Left kidney (tissue), 2 donors: ENCODE measurements around the gene TEC. TPM values are rescaled to one million over a fixed set of nuclear protein-coding genes. Genes with fewer than 3 reads are reported as not detected.

ENCODE experiments used
- DNase-seq: peaks from one replicate; pipeline ENCODE4 v3.0.0-alpha.2; 2013
- polyA plus RNA-seq: library from polyadenylated mRNA; unstranded; fragments of 120-200 nt; gene quantifications from one replicate; pipeline ENCODE4 v1.2.1, GENCODE V29; 2013; ENCODE audit not compliant: insufficient read length

Gene TEC
- polyA plus RNA-seq, 1 donor = 5.5 TPM

- DNase-seq = peak; percentile 80
Observed at GRCh38 chr4:48269861-48270522, 354 bp upstream of the TEC start.

- DNase-seq = no peak
Observed at GRCh38 chr4:48267574-48267973, 2.1 kb downstream of the TEC start.

GRCh38 chr4:48266781-48267180, 2.9 kb downstream of the TEC start:
- DNase-seq = no peak

- no peak for DNase-seq
Observed at GRCh38 chr4:48262926-48263325, 6.7 kb downstream of the TEC start.

- no peak for DNase-seq
Observed at GRCh38 chr4:48262484-48262883, 7.2 kb downstream of the TEC start.

GRCh38 chr4:48261281-48261680, 8.4 kb downstream of the TEC start:
- DNase-seq = no peak

GRCh38 chr4:48259748-48260147, 9.9 kb downstream of the TEC start:
- no peak for DNase-seq

- no peak for DNase-seq
Observed at GRCh38 chr4:48258845-48259397, 10.7 kb downstream of the TEC start.

GRCh38 chr4:48255959-48256342, 13.7 kb downstream of the TEC start:
- no peak for DNase-seq

- DNase-seq = no peak
Observed at GRCh38 chr4:48255072-48255958, 14.3 kb downstream of the TEC start.

GRCh38 chr4:48254381-48255071, 15.1 kb downstream of the TEC start:
- DNase-seq = no peak

GRCh38 chr4:48252313-48252712, 17.3 kb downstream of the TEC start:
- no peak for DNase-seq

GRCh38 chr4:48250980-48251379, 18.7 kb downstream of the TEC start:
- DNase-seq = no peak

- DNase-seq = no peak
Observed at GRCh38 chr4:48250343-48250742, 19.3 kb downstream of the TEC start.

GRCh38 chr4:48249378-48249777, 20.3 kb downstream of the TEC start:
- DNase-seq = no peak

GRCh38 chr4:48248559-48248953, 21.1 kb downstream of the TEC start:
- DNase-seq = no peak

- no peak for DNase-seq
Observed at GRCh38 chr4:48247878-48248558, 21.6 kb downstream of the TEC start.

- DNase-seq = no peak
Observed at GRCh38 chr4:48247142-48247877, 22.3 kb downstream of the TEC start.

- DNase-seq = no peak
Observed at GRCh38 chr4:48244665-48245064, 25.0 kb downstream of the TEC start.

GRCh38 chr4:48243887-48244286, 25.8 kb downstream of the TEC start:
- no peak for DNase-seq

GRCh38 chr4:48243429-48243828, 26.2 kb downstream of the TEC start:
- DNase-seq = no peak
